K562 (cell line): ENCODE data around the gene B4GALT4. TPM values are rescaled to one million over a fixed set of nuclear protein-coding genes. Genes with fewer than 3 reads are reported as not detected.

Source experiments
- ATAC-seq: fragments of 200-7000 bp; cut with Tn5 transposase; 3 replicates; pipeline ENCODE4 v1.9.1; 2020; ENCODE audit warnings: moderate library complexity
- BruUV-seq: library from RNA; stranded (reverse); fragments of 400-500 nt; replicated peaks from 2 replicates; lab custom pipeline; 2021; lab: Mats Ljungman, UMichigan
- CTCF ChIA-PET: fragments of 300-600 bp; formaldehyde crosslinking; extraction: SDS; loops from one replicate; lab custom pipeline; 2021; ENCODE audit warnings: low intra/inter-chr PET ratio; lab: Yijun Ruan, JAX
- POLR2A ChIA-PET: fragments of 300-600, 350-650 bp; sonication (Branson Sonifier 250); formaldehyde crosslinking; extraction: SDS; loops from one replicate; lab custom pipeline; 2021; ENCODE audit warnings: antibody characterized with exemption, inconsistent platforms; lab: Yijun Ruan, JAX
- DNase-seq, 4 experiments: peaks; one replicate each; pipeline versions ENCODE4 v3.0.0 to v3.0.0-alpha.2; 2011 to 2018; ENCODE audit warnings: low spot score in 3 of 4, mixed read lengths in 3 of 4; ENCODE audit errors: extremely low read depth in 1 of 4
- FAIRE-seq: peaks from 2 replicates; lab custom pipeline; 2011; peaks lifted over from hg19 to GRCh38; lab: Jason Lieb, UNC
- H2AFZ ChIP-seq: 2 replicates; pipeline ENCODE4 v1.6.0; 2011; ENCODE audit warnings: low read depth, low read length, control low read depth, inconsistent platforms
- H3K27ac ChIP-seq: fragments of 200-600 bp; 3 replicates; pipeline ENCODE4 v1.8.0; 2011; ENCODE audit warnings: low read depth, mild to moderate bottlenecking, control low read depth, inconsistent platforms, low read length, moderate library complexity, mixed read lengths; ENCODE audit errors: extremely low read depth
- H3K27me3 ChIP-seq, 2 experiments: fragments of 300-600 bp in 1 of 2; 2 replicates in 1 of 2; 3 replicates in 1 of 2; pipeline versions ENCODE4 v1.6.0 to v1.8.0; 2011; ENCODE audit warnings: inconsistent platforms in 2 of 2, low read length in 2 of 2, mild to moderate bottlenecking in 1 of 2, mixed read lengths in 1 of 2, moderate library complexity in 1 of 2; ENCODE audit not compliant: control insufficient read depth in 2 of 2, insufficient read depth in 2 of 2
- H3K36me3 ChIP-seq: fragments of 300-600 bp; 3 replicates; pipeline ENCODE4 v1.8.0; 2011; ENCODE audit warnings: mild to moderate bottlenecking, low read length, inconsistent platforms; ENCODE audit not compliant: control insufficient read depth, insufficient read depth
- H3K4me1 ChIP-seq, 2 experiments: fragments of 200-600 bp in 1 of 2; replicated peaks in 1 of 2; 2 replicates in 1 of 2; 3 replicates in 1 of 2; pipeline versions ENCODE4 v1.5.1 to v1.8.0; 2011; ENCODE audit warnings: inconsistent platforms in 2 of 2, low read length in 2 of 2, mild to moderate bottlenecking in 1 of 2, mixed read lengths in 1 of 2, moderate library complexity in 1 of 2; ENCODE audit not compliant: control insufficient read depth in 2 of 2, insufficient read depth in 2 of 2
- H3K4me2 ChIP-seq: 2 replicates; pipeline ENCODE4 v1.6.1; 2011; ENCODE audit warnings: low read length, control low read depth, inconsistent platforms, mixed read lengths; ENCODE audit not compliant: insufficient read depth
- H3K4me3 ChIP-seq: fragments of 200-600 bp; sonication (generic), shearing (Covaris generic); 2 replicates; pipeline ENCODE4 v1.5.1; 2016; ENCODE audit warnings: control low read depth, inconsistent platforms
- H3K79me2 ChIP-seq: fragments of 200-600 bp; 3 replicates; pipeline ENCODE4 v1.8.0; 2011; ENCODE audit warnings: low read length, inconsistent platforms; ENCODE audit not compliant: control insufficient read depth, insufficient read depth
- H3K9ac ChIP-seq, 2 experiments: 2 replicates each; pipeline versions ENCODE4 v1.6.0 to v1.6.1; 2011; ENCODE audit warnings: low read depth in 2 of 2, low read length in 2 of 2, control low read depth in 1 of 2, inconsistent platforms in 1 of 2, mild to moderate bottlenecking in 1 of 2, mixed read lengths in 1 of 2; ENCODE audit not compliant: insufficient read depth in 1 of 2
- H3K9me1 ChIP-seq: one replicate; pipeline ENCODE4 v1.6.0; 2011; ENCODE audit warnings: inconsistent platforms, mild to moderate bottlenecking, low read length, moderate library complexity; ENCODE audit not compliant: control insufficient read depth, insufficient read depth
- H3K9me3 ChIP-seq: replicated peaks from 2 replicates; pipeline ENCODE4 v1.5.1; 2011; ENCODE audit warnings: low read depth, low read length, inconsistent platforms; ENCODE audit not compliant: control insufficient read depth, insufficient read depth
- H4K20me1 ChIP-seq: replicated peaks from 2 replicates; pipeline ENCODE4 v1.6.1; 2011; ENCODE audit warnings: low read length, inconsistent platforms, mixed read lengths; ENCODE audit not compliant: control insufficient read depth, insufficient read depth
- EHMT2 ChIP-seq: fragments of 450-650 bp; IDR thresholded peaks from 2 replicates; pipeline ENCODE4 v1.6.1; 2018; ENCODE audit warnings: antibody characterized with exemption
- RAD21 ChIP-seq, 2 experiments: fragments of 250-450 bp in 1 of 2; fragments of 450-650 bp in 1 of 2; sonication (Bioruptor Pico) in 1 of 2; formaldehyde crosslinking in 1 of 2; IDR thresholded peaks in 1 of 2; conservative IDR thresholded peaks in 1 of 2; 2 replicates each; pipeline versions ENCODE4 v1.4.0 to v1.8.0; 2020 to 2022; ENCODE audit warnings: mild to moderate bottlenecking in 2 of 2, moderate library complexity in 1 of 2
- RNF2 ChIP-seq: sonication (generic); IDR thresholded peaks from 2 replicates; pipeline ENCODE4 v1.6.1; 2016
- ZFX ChIP-seq: sonication (generic); formaldehyde crosslinking; IDR thresholded peaks from 2 replicates; pipeline ENCODE4 v1.8.0; 2022; ENCODE audit warnings: mild to moderate bottlenecking, missing genetic modification reagents, moderate library complexity
- ZNF146 ChIP-seq: IDR thresholded peaks from one replicate; pipeline ENCODE4 v1.6.1; 2018; ENCODE audit warnings: missing compliant biosample characterization; ENCODE audit not compliant: unreplicated experiment
- WGBS: fragments of 100-300 bp; shearing (Covaris generic); methylation state at CpG from one replicate; pipeline ENCODE4 v1.1.6; 2016; ENCODE audit warnings: low coverage, mixed read lengths; ENCODE audit not compliant: insufficient coverage; ENCODE audit errors: missing lambda C conversion rate; 5-methylcytosine and 5-hydroxymethylcytosine counted together
- in situ Hi-C: fragments of 300-500 bp; cut with MboI; formaldehyde crosslinking; loops from 4 replicates; pipeline ENCODE4 v1.15.0; 2018; ENCODE audit warnings: inconsistent platforms, mixed read lengths
- intact Hi-C: fragments of 100-400 bp; cut with micrococcal nuclease; formaldehyde crosslinking; loops from 2 replicates; pipeline ENCODE4 v1.14.2; 2022
- polyA plus RNA-seq, 8 experiments: library from polyadenylated mRNA; depleted of rRNA in 4 of 8; stranded (reverse) in 5 of 8; unstranded in 3 of 8; fragments of >200 nt; fragmentation: Nextera tagmentation in 2 of 8; fragmentation: Illumina TruSeq in 1 of 8; extraction: Ambion mirVana in 2 of 8; extraction: Trizol in 1 of 8; gene quantifications; 2 replicates each; pipeline versions ENCODE4 v1.2.1 to v1.2.3, GENCODE V29; 2011 to 2014; ENCODE audit warnings: inconsistent platforms in 1 of 8, missing spikeins in 1 of 8
- total RNA-seq, 7 experiments: library from RNA; depleted of rRNA in 6 of 7; stranded (reverse); fragments of >200 nt in 6 of 7; fragmentation: Illumina TruSeq in 2 of 7; extraction: Trizol in 2 of 7; gene quantifications; 2 replicates each; pipeline versions ENCODE4 v1.2.1 to v1.2.3, GENCODE V29; 2011 to 2021; ENCODE audit warnings: low replicate concordance in 1 of 7
- TF ChIP-seq, protein P1 (sequence below), 2 experiments: fragments of 450-650 bp; formaldehyde crosslinking in 1 of 2; IDR thresholded peaks; 2 replicates each; pipeline versions ENCODE4 v1.4.0 to v1.6.1; 2014 to 2020; ENCODE audit warnings: mild to moderate bottlenecking in 2 of 2, borderline replicate concordance in 1 of 2, low read depth in 1 of 2

The B4GALT4 gene
- total and polyA plus RNA-seq, 9 of the 15 experiments (the other 6 are each of a cell fraction or from before 2014, with no cell fraction given) = 8.2 to 17.8 (median 12.2) TPM

DNA sequence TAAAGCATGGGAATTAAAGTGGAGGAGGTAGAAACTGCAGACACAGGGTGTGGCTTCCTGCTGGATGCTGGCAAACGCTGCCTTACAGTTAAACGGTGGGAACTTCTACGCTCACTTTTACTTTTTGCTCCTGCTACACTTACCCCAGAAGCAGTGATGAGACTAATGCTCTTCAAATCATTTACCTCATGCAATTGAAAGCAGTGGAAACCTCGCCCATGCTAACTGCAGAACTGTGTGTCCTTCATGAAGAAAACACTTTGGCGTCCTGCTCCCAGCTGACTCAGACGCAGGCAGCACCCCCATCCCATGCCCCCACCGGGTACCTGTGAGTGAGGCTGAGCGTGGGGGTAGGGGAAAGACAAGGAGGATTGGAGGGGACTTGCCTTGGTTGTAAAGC is 35.5 kb downstream of the B4GALT4 start:
- POLR2A ChIA-PET = no interaction called here

DNA sequence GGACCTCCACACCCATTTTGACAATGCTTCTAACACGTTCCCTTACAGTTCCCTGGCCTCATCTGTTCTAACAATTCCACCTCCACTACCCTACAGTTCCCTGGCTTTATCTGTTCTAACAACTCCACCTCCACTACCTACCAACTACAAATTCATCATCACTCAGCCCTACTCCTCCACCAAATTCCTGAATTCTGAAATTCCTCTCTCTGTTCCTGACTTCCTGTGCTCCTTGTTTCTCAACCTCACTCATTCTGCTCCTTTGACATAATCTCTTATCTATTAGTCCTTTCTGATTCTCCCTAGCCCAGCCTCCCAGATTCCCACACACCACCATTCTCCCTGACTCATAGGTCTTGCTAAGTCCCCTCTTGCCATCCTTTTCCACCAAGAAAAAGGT is 44.8 kb downstream of the B4GALT4 start:
- in situ Hi-C loops (no loop called here), intact Hi-C loops (no loop called here)
- H3K4me3 ChIP-seq = no peak overlapping the region
- no peak overlapping the region for H3K4me2 ChIP-seq
- no peaks in the 10 kb centered on the region for H3K9me3 ChIP-seq
- H3K27me3 ChIP-seq = no peaks in the 10 kb centered on the region; a peak in 1 of 5 replicates
- no peaks in the 10 kb centered on the region for H3K36me3 ChIP-seq
- no peak overlapping the region for H2AFZ ChIP-seq
- no peaks in the 10 kb centered on the region for H4K20me1 ChIP-seq
- 10% methylated on average over 1 of the region's 1 CpG for WGBS
- no peaks in the 10 kb centered on the region for H3K4me1 ChIP-seq
- ATAC-seq (no peak), DNase-seq (no peak), FAIRE-seq (no peak)
- TF ChIP-seq RAD21 (CRISPR knock-in tag; conservative IDR thresholded peaks at IDR 0.05 in 1 of 2, IDR thresholded peaks at IDR 0.05 in 1 of 2) (no peak), ZNF146 (no peak), EHMT2 (no peak), ZFX (CRISPR knock-in tag) (no peak)
- TF ChIP-seq, protein P1, sequence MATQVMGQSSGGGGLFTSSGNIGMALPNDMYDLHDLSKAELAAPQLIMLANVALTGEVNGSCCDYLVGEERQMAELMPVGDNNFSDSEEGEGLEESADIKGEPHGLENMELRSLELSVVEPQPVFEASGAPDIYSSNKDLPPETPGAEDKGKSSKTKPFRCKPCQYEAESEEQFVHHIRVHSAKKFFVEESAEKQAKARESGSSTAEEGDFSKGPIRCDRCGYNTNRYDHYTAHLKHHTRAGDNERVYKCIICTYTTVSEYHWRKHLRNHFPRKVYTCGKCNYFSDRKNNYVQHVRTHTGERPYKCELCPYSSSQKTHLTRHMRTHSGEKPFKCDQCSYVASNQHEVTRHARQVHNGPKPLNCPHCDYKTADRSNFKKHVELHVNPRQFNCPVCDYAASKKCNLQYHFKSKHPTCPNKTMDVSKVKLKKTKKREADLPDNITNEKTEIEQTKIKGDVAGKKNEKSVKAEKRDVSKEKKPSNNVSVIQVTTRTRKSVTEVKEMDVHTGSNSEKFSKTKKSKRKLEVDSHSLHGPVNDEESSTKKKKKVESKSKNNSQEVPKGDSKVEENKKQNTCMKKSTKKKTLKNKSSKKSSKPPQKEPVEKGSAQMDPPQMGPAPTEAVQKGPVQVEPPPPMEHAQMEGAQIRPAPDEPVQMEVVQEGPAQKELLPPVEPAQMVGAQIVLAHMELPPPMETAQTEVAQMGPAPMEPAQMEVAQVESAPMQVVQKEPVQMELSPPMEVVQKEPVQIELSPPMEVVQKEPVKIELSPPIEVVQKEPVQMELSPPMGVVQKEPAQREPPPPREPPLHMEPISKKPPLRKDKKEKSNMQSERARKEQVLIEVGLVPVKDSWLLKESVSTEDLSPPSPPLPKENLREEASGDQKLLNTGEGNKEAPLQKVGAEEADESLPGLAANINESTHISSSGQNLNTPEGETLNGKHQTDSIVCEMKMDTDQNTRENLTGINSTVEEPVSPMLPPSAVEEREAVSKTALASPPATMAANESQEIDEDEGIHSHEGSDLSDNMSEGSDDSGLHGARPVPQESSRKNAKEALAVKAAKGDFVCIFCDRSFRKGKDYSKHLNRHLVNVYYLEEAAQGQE (IDR thresholded peaks at IDR 0.05; ENCODE audit: borderline replicate concordance) = no peak
- TF ChIP-seq, protein P1 (CRISPR knock-in tag; IDR thresholded peaks at IDR 0.05; ENCODE audit: low read depth) = no peak
- ChIA-PET POLR2A (no interaction called here), CTCF (no interaction called here)
- no TSS peak for BruUV-seq
- H3K79me2 ChIP-seq = no peaks in the 10 kb centered on the region
- H3K9ac ChIP-seq = no peak overlapping the region
- no peak overlapping the region for H3K27ac ChIP-seq
- H3K9me1 ChIP-seq = no peaks in the 10 kb centered on the region

More for the DNA sequence above, 35.5 kb downstream of the B4GALT4 start:
- FAIRE-seq (no peak), DNase-seq (no peak), ATAC-seq (no peak)
- peaks cover 5 to 6% of the 10 kb centered on the region in 2 experiments; a peak in 4 of 5 replicates for H3K4me1 ChIP-seq
- no peak overlapping the region for H3K4me2 ChIP-seq
- no peaks in the 10 kb centered on the region for H3K79me2 ChIP-seq
- CTCF ChIA-PET = no interaction called here
- H3K36me3 ChIP-seq = peaks cover 6% of the 10 kb centered on the region; the same call in 1 of the 3 replicates
- no peak overlapping the region for H3K4me3 ChIP-seq
- intact Hi-C loops = no loop called here
- no peaks in the 10 kb centered on the region for H4K20me1 ChIP-seq
- no TSS peak for BruUV-seq
- in situ Hi-C loops = no loop called here
- H3K27ac ChIP-seq = no peak overlapping the region
- 37% methylated on average over 7 of the region's 8 CpGs for WGBS
- no peak for TF ChIP-seq RNF2
- no peaks in the 10 kb centered on the region for H3K9me1 ChIP-seq
- peak overlapping the region; percentile 51; the same call in 1 of the 2 replicates for H2AFZ ChIP-seq
- no peaks in the 10 kb centered on the region for H3K27me3 ChIP-seq
- no peak overlapping the region for H3K9ac ChIP-seq
- no peaks in the 10 kb centered on the region for H3K9me3 ChIP-seq
